HG03571 (cell line): ENCODE measurements around the gene GLDN.
"Not testable (repeated sequence)": the region's sequence is repeated elsewhere in the genome, so short reads cannot be mapped to it uniquely, and the experiment has no call there.

Experiments
- ATAC-seq: cut with Tn5 transposase; IDR thresholded peaks from one replicate; pipeline ENCODE4 v1.9.1; 2021; ENCODE audit not compliant: unreplicated experiment

The GLDN gene

DNA sequence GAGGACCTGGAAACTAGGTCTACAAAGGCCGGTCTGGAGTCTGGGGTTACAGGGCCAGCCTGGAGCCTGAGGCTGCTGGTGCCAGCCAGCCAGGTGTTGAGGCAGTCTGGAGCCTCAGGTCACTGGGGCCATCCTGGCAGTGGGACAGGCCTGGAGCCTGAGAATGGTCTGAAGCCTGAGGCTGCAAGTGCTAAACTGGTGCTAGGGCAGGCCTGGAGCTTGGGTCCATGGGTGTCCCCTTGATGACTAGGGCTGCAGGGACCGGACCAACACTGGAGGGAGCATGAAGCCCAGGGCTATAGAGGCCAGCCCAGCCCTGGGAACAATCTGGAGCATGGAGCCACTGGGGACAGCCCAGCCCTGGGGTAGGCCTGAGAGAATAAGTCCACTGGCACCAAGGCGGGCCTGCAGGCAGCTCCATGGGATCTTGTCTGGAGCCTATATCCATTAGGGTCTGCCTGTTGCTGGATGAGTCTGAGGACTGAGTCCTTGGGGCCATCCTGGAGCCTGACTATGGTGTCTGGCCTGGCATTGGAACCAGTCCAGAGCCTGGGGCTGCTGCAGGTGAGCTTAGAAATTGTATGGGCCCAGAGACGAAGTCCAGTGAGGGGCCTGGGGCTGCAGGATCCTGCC, 101.9 kb downstream of the GLDN start:
- ATAC-seq = no peak

DNA sequence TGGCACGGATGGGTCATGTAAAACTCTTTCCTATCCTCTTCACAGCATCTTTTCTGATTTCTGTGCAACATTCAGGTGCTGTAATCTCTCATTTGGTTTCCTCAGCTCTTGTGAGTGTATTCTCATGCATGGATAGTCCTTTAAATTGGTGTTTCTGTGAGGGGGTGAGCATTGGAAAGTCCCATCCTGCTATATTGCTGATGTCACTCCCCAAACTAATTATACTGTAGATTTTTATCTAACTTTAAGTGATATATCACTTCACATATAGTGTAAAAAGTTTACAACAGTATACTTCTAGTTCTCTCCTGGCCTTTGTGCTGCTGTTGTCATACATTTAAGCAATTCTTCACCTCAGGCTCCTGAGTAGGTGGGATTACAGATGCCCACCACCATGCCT, 102.7 kb downstream of the GLDN start:
- ATAC-seq = no peak

DNA sequence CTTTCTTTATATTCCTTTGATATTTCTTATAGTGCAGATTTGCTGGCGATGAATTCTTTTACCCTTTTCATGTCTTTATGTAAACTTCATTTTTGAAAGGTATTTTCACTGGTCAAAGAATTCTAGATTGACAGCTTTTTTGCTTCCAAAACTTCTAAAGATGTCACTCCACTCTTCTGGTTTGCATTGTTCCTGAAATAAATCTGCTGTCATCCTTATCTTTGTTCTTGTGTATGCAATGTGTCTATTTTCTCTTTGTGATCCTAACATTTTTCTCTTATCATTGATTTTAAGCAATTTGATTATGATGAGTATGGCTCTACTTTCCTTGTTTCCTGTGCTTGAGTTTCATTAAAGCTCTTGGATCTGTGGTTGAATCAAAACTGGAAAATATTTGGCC, 103.4 kb downstream of the GLDN start:
- no peak for ATAC-seq

DNA sequence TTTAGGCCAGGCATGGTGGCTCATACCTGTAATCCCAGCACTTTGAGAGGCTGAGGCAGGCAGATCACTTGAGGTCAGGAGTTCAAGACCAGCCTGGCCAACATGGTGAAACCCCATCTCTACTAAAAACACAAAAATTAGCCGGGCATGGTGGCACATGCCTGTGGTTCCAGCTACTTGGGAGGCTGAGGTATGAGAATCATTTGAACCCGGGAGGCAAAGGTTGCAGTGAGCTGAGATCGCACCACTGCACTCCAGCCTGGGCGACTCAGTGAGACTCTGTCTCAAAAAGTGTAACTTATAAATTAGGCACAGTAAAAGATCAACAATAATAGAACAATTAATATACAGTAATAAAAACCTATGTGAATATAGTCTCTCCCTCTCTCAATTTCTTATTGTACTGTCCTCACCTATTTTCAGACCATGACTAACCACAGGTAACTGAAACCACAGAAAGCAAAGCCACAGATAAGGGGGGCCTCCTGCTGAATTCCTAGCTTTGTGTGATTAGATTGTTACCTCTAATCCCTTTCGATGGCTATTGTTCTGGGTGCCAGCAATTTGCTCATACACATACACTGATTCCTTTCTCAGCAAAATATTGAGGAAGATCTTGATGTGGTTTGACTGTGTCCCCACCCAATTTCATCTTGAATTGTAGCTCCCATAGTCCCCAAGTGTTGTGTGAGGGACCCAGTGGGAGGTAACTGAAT, 104.7 kb downstream of the GLDN start:
- ATAC-seq = not testable (repeated sequence)

DNA sequence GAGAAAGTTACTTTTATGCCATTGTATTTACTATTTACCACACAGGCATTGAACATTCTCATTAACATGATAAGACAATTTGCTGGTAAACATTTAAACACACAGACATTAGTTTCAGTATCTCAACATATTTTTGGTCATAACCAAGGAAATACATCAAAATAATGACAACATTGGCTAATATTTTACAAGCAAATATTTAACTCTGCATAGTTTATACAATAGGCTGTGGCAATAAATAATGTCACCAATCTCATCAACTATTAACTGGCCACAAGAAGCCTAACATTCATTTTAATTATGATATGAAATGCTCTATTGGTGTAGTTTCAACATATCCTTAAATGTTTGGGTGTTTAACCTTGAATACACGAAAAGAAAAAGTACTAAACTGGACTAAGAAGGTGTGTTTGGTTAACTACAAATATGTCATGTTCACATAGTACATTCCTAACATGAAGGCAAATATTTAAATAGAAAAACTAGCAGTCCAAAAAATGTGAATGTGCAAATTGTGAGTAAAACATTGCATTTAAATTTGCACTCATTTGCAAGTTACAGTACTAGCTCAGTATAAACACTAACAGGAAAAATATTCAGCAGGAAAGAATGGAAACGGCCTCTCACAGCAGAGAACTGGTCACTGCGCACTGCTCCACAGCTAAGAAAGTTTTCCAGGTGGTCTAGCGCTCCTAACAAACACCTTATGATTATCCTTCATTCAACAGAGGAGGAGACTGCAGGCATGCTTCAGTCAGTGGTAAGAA, 106.6 kb downstream of the GLDN start:
- no peak for ATAC-seq

DNA sequence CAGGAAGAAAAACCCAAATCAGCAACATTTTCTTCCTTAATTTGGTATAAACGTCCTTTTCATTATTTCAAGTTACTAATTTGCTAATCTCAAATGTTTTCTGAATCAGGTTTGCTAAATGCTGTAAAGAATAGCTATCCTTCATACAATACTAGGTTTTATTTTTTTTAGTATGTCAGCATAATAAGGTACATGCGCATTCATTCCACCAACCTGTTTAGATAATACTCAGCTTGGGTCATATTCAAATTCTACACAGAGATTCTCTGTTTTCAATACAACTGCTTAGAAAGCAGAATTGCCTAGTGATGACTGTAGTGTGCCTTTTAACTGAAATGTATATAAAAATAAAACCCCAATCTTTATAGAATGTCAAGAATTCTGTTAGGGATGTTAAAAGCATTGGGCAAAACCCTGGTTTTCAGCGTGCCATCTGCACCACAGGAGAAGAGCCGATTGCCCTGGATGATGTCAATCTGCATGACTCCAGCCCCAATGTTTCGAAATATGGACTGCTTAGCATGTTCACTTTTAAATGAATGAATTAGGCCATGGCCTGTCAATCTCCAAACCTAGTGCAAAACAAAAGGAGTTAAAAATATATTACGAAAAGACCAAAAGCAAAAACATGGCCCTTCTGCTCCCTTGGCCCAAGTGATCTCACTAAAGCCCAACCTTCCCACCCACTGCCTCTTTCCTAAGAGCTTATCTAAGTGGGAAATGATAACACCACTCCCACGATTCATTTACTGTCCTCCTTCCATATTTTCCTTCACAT, 107.4 kb downstream of the GLDN start:
- no peak for ATAC-seq

DNA sequence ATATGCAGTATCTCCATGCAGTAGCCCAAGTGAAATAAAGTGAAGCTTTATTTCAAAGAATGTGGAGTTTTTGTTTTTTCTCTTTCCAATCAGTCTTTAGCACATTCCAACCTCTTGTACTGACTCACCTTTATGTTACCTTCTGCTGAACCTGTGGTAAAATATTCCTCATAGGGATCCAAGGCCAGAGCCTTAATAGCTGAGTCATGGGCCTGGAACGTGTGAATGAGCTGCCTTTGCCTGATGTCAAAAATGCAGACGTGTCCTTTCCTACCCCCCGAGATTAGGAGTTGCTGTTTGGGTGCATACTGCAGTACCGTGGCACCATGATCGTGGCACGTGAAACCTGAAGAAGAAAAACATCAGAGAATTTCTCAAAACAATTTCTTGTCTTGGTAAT, 108.5 kb downstream of the GLDN start:
- ATAC-seq = no peak
